Measurements from ENCODE around the gene TAS2R50.
"Not testable (repeated sequence)": the region's sequence is repeated elsewhere in the genome, so short reads cannot be mapped to it uniquely, and the experiment has no call there.

TAS2R50 gene, protein sequence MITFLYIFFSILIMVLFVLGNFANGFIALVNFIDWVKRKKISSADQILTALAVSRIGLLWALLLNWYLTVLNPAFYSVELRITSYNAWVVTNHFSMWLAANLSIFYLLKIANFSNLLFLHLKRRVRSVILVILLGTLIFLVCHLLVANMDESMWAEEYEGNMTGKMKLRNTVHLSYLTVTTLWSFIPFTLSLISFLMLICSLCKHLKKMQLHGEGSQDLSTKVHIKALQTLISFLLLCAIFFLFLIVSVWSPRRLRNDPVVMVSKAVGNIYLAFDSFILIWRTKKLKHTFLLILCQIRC

DNA sequence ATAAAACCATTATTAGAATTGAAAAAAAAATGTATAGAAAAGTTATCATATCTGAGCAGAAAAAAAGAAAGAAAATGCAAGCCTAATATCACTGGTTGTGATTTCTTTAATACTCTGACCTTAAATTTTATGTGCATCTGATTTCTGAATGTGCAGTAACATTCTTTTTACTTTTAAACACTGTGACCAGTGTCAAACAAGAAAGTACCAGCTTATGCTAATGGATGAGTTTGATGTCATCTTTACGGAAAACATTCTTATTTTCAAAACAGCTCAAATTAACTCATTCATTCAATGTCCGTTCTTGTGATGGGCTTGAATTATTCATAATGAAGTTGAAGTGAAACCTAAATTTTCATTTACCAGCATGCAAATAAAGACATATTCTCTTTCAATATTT is at the start of gene TAS2R50:
Gene TAS2R50 (minus strand): TSS at position 101 of the 400 bp plus-strand sequence. CDS start 52 bp downstream, at position 49.
- no peak for DNase-seq

DNA sequence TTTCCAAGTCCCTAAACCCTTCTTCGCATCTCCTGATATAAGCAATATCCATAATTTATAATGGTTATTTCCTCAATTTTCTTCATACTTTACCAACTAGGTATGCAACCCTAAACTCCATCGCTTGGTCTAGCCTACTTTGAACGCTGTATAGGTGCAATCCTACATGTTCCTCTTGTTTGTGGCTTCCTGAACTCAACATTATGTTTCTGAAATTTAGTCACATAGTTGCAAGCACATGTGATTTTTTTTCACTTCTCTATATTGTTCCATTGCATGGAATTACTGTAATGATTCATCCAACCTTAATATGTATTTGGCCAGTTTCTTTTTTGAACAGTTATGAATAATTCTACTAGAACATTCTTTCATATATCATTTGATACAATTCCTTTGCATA is 47.2 kb upstream of the TAS2R50 start:
- not testable (repeated sequence) for DNase-seq

- DNase-seq, result no peak
Observed at GRCh38 chr12:11031307-11031706, 44.6 kb upstream of the TAS2R50 start, which contains the start of gene TAS2R31. TAS2R31 (minus strand) TSS chr12:11031407; CDS start chr12:11031335, 72 bp downstream.

DNA sequence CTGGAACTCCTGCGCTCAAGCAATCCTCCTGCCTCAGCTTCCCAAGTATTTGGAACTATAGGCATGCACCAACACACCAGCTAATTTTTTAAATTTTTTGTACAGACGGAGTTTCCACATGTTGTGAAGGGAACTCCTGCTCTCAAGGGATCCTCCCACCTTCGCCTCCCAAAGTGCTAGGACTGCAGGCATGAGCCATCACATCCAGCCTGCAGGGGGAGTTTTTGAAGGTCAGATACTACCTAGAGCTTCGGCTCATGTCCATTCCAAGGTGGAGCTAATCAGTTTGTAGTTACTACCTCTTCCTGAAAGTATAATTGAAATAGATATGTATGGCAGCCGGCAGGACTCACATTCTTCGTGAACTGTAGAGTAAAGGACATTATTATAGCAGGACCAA is 39.4 kb upstream of the TAS2R50 start:
- DNase-seq, result no peak

DNA sequence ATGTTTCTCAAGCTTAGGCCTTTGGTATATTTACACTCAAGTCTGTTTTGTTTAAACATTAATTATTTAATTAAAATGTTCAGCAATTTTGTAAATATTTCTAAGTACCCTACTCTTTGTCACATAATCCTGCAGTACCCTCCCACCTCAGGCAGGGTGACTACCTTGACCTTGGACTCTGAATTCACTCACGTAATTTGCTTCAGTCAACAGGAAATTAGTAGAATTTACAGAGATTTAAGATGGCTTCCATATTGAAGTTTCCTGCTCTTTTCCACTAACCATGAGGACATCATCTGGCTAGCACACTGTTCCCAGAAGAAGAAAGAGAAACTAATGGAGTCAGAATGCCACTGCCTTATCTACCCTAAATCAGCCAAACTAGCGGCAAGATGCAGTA is 36.7 kb upstream of the TAS2R50 start:
- DNase-seq, result no peak

GRCh38 chr12:11022520-11022919 is 35.8 kb upstream of the TAS2R50 start, which contains the start of gene TAS2R19:
TAS2R19 (minus strand) TSS chr12:11022620; CDS start chr12:11022571, 49 bp downstream.
- no peak for DNase-seq

DNA sequence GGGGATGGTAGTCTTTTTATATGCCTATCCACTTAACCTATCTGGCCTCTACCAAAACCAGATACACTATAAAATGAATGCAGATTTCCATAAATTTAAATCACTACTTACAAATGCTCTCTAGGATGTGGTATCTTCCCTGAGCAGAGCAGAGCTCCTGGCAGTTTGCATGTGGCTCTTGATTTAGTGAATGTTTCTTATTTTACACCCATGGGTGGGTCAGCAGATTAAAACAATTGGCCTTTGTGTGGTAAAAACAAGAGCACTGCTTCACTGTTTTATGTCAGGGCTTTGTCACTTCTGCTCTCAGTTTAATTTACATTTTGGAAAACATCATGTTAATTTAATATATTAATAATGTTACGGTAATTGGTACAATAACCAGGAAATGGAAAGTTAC is 30.2 kb upstream of the TAS2R50 start:
- no peak for DNase-seq

DNA sequence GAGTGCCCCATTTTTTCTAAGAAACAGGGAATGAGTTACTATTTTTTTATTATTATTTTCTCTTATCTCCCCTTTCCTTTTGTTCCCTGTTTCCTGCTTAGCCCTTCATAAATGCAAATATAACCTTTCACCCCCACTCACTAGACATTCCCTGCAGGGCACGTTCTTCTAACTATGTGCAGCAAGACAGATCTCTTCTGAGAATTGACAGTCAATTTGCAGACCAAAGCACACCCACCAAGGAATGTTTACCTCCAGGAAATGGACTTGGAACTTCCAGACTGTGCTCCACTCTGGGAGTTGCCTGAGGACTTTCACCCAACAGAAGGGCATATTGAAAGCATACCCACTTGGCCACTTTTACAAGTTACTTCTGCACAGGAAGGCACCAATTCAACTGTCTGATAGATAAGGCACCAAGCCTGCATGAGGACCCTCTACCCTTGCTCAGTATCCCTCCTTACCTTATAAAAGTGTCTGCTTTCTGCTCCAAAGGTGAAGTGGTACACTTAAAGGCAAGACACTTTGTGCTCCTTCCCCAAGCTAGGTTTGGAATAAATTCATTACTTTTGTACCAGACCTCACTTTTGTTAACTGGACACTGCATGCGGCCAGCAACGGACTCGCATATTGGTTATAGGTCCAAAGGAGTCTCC is 29.2 kb upstream of the TAS2R50 start:
- DNase-seq, result no peak

GRCh38 chr12:11014234-11014633 is 27.5 kb upstream of the TAS2R50 start:
- no peak for DNase-seq

- no peak for DNase-seq
Observed at GRCh38 chr12:11007608-11008007, 20.9 kb upstream of the TAS2R50 start.

GRCh38 chr12:10998204-10998603 is 11.5 kb upstream of the TAS2R50 start, which contains the start of gene TAS2R20:
TAS2R20 (minus strand) TSS chr12:10998304; CDS start chr12:10997875, 429 bp downstream.
- no peak for DNase-seq

DNA sequence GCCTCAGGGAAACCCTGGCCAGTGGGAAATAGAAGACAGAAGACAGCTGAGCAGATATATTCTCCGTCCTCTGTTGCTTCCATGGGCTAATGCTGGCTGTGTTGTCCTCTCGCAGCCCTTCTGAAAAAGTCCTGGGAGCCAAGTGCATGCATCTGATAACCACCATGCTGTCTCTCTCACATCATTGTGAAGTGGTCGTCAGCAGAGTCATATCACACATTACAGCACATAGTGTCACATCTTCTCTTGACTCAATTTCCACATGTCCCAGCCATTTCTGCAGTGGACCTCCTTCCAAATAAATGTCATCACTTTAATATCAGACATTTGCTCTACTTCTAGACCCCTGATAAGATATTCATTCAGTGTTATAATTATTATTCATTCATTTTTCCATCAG is 7.6 kb upstream of the TAS2R50 start:
- DNase-seq, result no peak

DNA sequence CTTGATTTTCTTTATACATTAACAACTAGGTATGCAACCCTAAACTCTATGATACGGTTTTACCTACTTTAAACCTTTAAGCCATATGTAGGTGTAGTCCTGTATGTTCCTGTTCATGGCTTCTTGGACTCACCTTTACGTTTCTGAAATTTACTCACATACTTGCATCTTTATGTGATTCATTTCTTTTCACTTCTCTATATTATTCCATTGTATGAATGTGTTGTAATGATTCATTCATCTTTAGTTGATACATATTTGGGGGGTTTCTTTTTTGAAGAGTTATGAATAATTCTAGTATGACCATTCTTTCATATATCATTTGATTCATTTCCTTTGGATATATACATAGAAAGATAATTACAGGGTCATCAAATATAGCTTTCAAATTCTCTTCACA is 2.4 kb upstream of the TAS2R50 start:
- no peak for DNase-seq

GRCh38 chr12:10982244-10982643 is 4.5 kb downstream of the TAS2R50 start:
- no peak for DNase-seq

GRCh38 chr12:10974965-10975364 is 11.7 kb downstream of the TAS2R50 start:
- no peak for DNase-seq

- DNase-seq, result no peak
Observed at GRCh38 chr12:10968765-10969456, 17.8 kb downstream of the TAS2R50 start.

DNA sequence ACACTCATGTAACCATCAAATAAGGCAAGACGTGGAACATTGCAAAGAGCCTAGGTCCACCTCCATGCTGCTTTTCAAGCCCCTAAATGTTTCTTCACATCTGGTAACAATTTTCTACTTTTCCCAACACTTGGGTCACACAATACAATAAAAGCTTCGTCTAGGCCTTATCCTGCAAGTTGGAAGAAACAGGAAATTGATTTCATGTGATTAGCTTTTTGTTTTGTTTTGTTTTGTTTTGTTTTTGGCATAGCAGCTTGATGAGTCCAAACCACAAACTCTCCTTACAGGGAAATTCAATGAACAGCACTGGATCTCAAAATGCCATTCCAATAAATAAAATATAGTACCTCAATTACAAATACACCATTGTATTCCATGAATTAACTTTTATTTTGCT is 19.3 kb downstream of the TAS2R50 start:
- no peak for DNase-seq

DNA sequence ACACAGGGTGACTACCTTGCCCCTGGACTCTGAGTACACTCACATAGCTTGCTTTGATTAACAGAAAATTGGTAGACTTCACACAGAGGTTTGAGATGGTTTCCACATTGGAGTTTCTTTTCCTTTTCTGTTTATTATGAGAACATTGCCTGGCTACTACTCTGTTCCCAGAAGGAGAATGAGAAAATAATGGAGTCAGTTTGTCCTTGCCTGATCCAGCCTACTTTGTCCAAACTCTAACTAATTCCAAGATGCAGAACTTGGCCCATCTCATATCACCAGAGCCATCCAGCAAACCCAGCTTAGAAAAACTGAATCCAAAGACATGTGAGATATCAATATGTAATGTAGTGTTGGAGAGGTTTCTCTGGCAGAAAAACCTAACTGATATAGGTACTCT is 20.4 kb downstream of the TAS2R50 start:
- DNase-seq, result no peak

DNA sequence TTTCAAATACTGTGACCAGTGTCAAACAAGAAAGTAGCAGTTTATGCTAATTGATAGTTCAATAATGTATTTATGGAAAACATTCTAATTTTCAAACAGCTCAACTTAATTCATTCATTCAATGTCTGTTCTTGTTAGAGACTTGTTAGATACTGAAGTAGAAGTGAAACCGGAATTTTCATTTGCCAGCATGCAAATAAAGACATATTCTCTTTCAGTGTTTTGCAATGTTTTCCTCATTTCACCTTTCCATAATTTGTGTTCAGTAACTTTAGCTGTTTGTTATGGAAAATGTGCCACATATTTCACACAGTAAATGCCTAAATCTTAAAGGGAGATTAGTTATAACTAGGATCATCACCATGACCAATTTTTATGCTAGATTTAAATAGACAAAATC is 21.2 kb downstream of the TAS2R50 start:
- DNase-seq, result no peak

- no peak for DNase-seq
Observed at GRCh38 chr12:10960211-10960610, 26.5 kb downstream of the TAS2R50 start.

DNA sequence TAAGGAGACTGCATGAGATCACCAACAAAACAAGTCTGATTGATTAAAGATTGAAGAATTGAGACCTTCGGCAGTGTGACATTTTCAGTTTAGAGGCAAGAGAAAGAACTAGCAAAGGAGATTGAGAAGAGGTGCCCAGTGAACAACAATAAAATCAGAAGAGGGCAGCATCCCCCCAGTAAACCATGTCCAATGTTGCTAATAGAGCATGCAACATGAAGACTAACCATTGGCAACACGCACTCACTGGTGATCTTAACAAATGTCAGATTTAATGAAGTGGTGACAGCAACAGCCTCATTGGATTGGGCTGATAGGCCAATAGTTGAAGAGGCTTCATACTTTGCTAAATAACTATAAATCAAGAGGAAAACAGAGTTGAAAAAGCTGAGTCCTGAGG is 26.9 kb downstream of the TAS2R50 start:
- no peak for DNase-seq

- no peak for DNase-seq
Observed at GRCh38 chr12:10957741-10958140, 29.0 kb downstream of the TAS2R50 start.

- DNase-seq, result no peak
Observed at GRCh38 chr12:10956085-10956484, 30.6 kb downstream of the TAS2R50 start.

GRCh38 chr12:10952645-10953044 is 34.1 kb downstream of the TAS2R50 start:
- no peak for DNase-seq
